Measurements from ENCODE around the gene LBX1.
"Not testable (repeated sequence)": the region's sequence is repeated elsewhere in the genome, so short reads cannot be mapped to it uniquely, and the experiment has no call there.

The LBX1 gene

GRCh38 chr10:101198326-101198977 is 30.8 kb downstream of the LBX1 start:
- not testable (repeated sequence) for FAIRE-seq

GRCh38 chr10:101195921-101196320 is 33.3 kb downstream of the LBX1 start:
- no peak for FAIRE-seq

GRCh38 chr10:101189461-101190401 is 39.5 kb downstream of the LBX1 start:
- no peak for FAIRE-seq

- FAIRE-seq = no peak
Observed at GRCh38 chr10:101188942-101189341, 40.3 kb downstream of the LBX1 start.

GRCh38 chr10:101183458-101184183 is 45.6 kb downstream of the LBX1 start:
- no peak for FAIRE-seq

GRCh38 chr10:101182936-101183335 is 46.3 kb downstream of the LBX1 start:
- no peak for FAIRE-seq

All from G401.6 (cell line).